ENCODE data around the gene ATOX1.
"Not testable (repeated sequence)": the region's sequence is repeated elsewhere in the genome, so short reads cannot be mapped to it uniquely, and the experiment has no call there.

The ATOX1 gene

DNA sequence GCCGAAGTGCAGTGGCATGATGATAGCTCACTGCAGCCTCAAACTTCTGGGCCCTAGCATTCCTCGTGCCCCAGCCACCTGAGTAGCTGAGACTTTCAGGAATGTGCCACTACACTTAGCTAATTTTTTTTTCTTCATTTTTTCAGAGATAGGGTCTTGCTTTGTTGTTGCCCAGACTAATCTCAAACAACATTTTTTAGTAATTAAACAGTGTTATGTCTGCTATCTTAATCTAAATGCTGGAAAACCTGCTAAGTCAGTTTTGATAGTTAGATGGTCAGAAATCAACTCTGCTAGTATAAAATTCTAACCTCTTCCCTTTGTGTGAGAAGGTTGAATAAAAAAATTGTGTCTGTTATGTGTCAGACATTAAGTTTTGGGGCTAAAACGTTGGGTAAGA is 25.7 kb upstream of the ATOX1 start:
- ChIA-PET CTCF (interaction anchor here (0.6 to 0.7 kb wide), 2 partner anchors 14 to 19 kb away, joined by 3 read pairs; no protein-coding TSS in a partner anchor), POLR2A (interaction anchor here (1.0 to 1.2 kb wide), 2 partner anchors 9 to 13 kb away, joined by 4 to 5 read pairs; partner anchors contain the start of gene G3BP1)
- Histone ChIP-seq H3K9me3 (ENCODE audit: control insufficient read depth, insufficient read depth, low read depth, low read length) (no peaks in the 10 kb centered on the region), H3K4me3 (ENCODE audit: low read depth, low read length) (no peak overlapping the region), H3K36me3 (ENCODE audit: control insufficient read depth in 2 of 2, insufficient read depth in 1 of 2, low read length in 2 of 2) (peaks cover 23 to 27% of the 10 kb centered on the region in 2 experiments; a peak in 2 of 3 replicates), H3K4me1 (ENCODE audit: control insufficient read depth, insufficient read depth, low read length) (peaks cover 31% of the 10 kb centered on the region), H3K27ac (ENCODE audit: extremely low read depth, low read depth, low read length) (no peak overlapping the region)
- TF ChIP-seq ZNF10 (tag by site-specific recombination; IDR thresholded peaks at IDR 0.05) (no peak), KLF1 (tag by site-specific recombination; IDR thresholded peaks at IDR 0.05) (no peak), ZFP69B (tag by site-specific recombination; IDR thresholded peaks at IDR 0.05) (no peak), ZNF37A (tag by site-specific recombination; IDR thresholded peaks at IDR 0.05) (no peak), HOXA7 (CRISPR knock-in tag; IDR thresholded peaks at IDR 0.05; ENCODE audit: borderline replicate concordance) (no peak), GFI1B (tag by site-specific recombination; IDR thresholded peaks at IDR 0.05) (no peak)

GRCh38 chr5:151783664-151784063 is 25.2 kb upstream of the ATOX1 start:
- Histone ChIP-seq H3K4me1 (ENCODE audit: control insufficient read depth, insufficient read depth, low read length) (peaks cover 34% of the 10 kb centered on the region), H3K36me3 (ENCODE audit: control insufficient read depth in 2 of 2, insufficient read depth in 1 of 2, low read length in 2 of 2) (peaks cover 23 to 25% of the 10 kb centered on the region in 2 experiments; a peak in 2 of 3 replicates)
- H3K4me3 ChIP-seq (ENCODE audit: low read depth, low read length); CTCF ChIA-PET; H3K27ac ChIP-seq (ENCODE audit: extremely low read depth, low read depth, low read length); H3K9me3 ChIP-seq (ENCODE audit: control insufficient read depth, insufficient read depth, low read depth, low read length): not testable (repeated sequence)
- POLR2A ChIA-PET, result interaction anchor here (1.0 kb wide), 1 partner anchor 12 kb away, joined by 4 read pairs; the partner anchor contains the start of gene G3BP1

DNA sequence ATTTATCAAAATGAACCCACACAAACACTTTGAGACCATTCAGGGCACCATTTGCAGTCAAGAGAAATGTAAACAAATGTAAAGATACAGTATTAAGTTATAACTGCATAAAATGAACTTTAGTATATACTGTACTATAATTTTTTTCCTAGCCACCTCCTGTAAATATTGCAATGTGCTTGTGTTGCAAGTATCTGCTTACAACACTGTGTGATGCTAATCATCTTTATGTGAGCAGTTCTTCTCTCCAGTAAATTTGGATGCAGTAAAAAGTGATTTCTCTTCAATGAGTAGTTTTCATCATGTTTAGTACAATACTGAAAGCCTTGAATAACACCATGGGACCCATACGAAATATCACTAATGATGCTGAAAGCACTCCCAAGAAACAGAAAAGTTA is 22.8 kb upstream of the ATOX1 start:
- H3K36me3 ChIP-seq (ENCODE audit: control insufficient read depth in 2 of 2, insufficient read depth in 1 of 2, low read length in 2 of 2), result peaks cover 11 to 21% of the 10 kb centered on the region in 2 experiments; a peak in 2 of 3 replicates
- TF ChIP-seq PRDM6 (tag by site-specific recombination; IDR thresholded peaks at IDR 0.05) (peak; percentile 88), ZIC2 (tag by site-specific recombination; IDR thresholded peaks at IDR 0.05) (no peak)
- no peak overlapping the region for H3K27ac ChIP-seq (ENCODE audit: extremely low read depth, low read depth, low read length)
- ChIA-PET CTCF (interaction anchor here (0.6 to 0.8 kb wide), 3 partner anchors 44 to 474 kb away, joined by 3 to 4 read pairs (median 3); no protein-coding TSS in a partner anchor), POLR2A (interaction anchor here (2.6 kb wide), 1 partner anchor 9 kb away, joined by 22 read pairs; the partner anchor contains the start of gene G3BP1)
- no peaks in the 10 kb centered on the region for H3K9me3 ChIP-seq (ENCODE audit: control insufficient read depth, insufficient read depth, low read depth, low read length)
- H3K4me1 ChIP-seq (ENCODE audit: control insufficient read depth, insufficient read depth, low read length), result peaks cover 37% of the 10 kb centered on the region
- H3K4me3 ChIP-seq (ENCODE audit: low read depth, low read length), result no peak overlapping the region

DNA sequence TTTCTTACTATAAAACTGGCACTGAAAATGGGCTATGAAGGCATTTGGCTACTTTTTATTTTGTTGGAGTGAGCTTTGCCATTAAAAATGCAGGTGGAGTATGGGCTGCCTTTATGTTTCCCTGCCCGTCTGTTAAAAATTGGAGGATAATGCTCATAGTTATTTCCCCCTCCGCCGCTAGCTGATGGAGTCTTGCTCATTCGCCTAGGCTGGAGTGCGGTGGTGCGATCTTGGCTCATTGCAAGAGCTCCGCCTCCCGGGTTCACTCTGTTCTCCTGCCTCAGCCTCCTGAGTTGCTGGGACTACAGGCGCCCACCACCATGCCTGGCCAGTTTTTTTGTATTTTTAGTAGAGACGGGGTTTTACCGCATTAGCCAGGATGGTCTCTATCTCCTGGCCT is 21.9 kb upstream of the ATOX1 start:
- peaks cover 37% of the 10 kb centered on the region for H3K4me1 ChIP-seq (ENCODE audit: control insufficient read depth, insufficient read depth, low read length)
- POLR2A ChIA-PET, result interaction anchor here (2.6 kb wide), 1 partner anchor 8 kb away, joined by 22 read pairs; the partner anchor contains the start of gene G3BP1
- TF ChIP-seq GLI2 (tag by site-specific recombination; IDR thresholded peaks at IDR 0.05; ENCODE audit: borderline replicate concordance, low read depth) (no peak), ZNF660 (tag by site-specific recombination; IDR thresholded peaks at IDR 0.05) (no peak), ZNF626 (tag by site-specific recombination; IDR thresholded peaks at IDR 0.05) (no peak), ZNF133 (tag by site-specific recombination; IDR thresholded peaks at IDR 0.05) (no peak), ZFP69B (tag by site-specific recombination; IDR thresholded peaks at IDR 0.05) (no peak), ZNF324 (tag by site-specific recombination; IDR thresholded peaks at IDR 0.05) (no peak), RBAK (tag by site-specific recombination; IDR thresholded peaks at IDR 0.05) (no peak), ZBTB10 (tag by site-specific recombination; IDR thresholded peaks at IDR 0.05) (no peak), KLF9 (tag by site-specific recombination; IDR thresholded peaks at IDR 0.05; ENCODE audit: low read depth) (no peak), ZNF37A (tag by site-specific recombination; IDR thresholded peaks at IDR 0.05) (no peak), ZSCAN23 (tag by site-specific recombination; IDR thresholded peaks at IDR 0.05) (no peak), ZNF239 (tag by site-specific recombination; IDR thresholded peaks at IDR 0.05) (no peak)
- TF ChIP-seq, protein P1, sequence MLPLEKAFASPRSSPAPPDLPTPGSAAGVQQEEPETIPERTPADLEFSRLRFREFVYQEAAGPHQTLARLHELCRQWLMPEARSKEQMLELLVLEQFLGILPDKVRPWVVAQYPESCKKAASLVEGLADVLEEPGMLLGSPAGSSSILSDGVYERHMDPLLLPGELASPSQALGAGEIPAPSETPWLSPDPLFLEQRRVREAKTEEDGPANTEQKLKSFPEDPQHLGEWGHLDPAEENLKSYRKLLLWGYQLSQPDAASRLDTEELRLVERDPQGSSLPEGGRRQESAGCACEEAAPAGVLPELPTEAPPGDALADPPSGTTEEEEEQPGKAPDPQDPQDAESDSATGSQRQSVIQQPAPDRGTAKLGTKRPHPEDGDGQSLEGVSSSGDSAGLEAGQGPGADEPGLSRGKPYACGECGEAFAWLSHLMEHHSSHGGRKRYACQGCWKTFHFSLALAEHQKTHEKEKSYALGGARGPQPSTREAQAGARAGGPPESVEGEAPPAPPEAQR (tag by site-specific recombination; IDR thresholded peaks at IDR 0.05), result no peak
- TF ChIP-seq, protein P2, sequence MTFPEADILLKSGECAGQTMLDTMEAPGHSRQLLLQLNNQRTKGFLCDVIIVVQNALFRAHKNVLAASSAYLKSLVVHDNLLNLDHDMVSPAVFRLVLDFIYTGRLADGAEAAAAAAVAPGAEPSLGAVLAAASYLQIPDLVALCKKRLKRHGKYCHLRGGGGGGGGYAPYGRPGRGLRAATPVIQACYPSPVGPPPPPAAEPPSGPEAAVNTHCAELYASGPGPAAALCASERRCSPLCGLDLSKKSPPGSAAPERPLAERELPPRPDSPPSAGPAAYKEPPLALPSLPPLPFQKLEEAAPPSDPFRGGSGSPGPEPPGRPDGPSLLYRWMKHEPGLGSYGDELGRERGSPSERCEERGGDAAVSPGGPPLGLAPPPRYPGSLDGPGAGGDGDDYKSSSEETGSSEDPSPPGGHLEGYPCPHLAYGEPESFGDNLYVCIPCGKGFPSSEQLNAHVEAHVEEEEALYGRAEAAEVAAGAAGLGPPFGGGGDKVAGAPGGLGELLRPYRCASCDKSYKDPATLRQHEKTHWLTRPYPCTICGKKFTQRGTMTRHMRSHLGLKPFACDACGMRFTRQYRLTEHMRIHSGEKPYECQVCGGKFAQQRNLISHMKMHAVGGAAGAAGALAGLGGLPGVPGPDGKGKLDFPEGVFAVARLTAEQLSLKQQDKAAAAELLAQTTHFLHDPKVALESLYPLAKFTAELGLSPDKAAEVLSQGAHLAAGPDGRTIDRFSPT (tag by site-specific recombination; IDR thresholded peaks at IDR 0.05), result no peak

More for the DNA sequence above, 21.9 kb upstream of the ATOX1 start:
- H3K36me3 ChIP-seq (ENCODE audit: control insufficient read depth in 2 of 2, insufficient read depth in 1 of 2, low read length in 2 of 2), result peaks cover 11 to 23% of the 10 kb centered on the region in 2 experiments; a peak in 2 of 3 replicates
- CTCF ChIA-PET, result no interaction called here
- no peaks in the 10 kb centered on the region for H3K9me3 ChIP-seq (ENCODE audit: control insufficient read depth, insufficient read depth, low read depth, low read length)
- no peak overlapping the region for H3K4me3 ChIP-seq (ENCODE audit: low read depth, low read length)
- H3K27ac ChIP-seq (ENCODE audit: extremely low read depth, low read depth, low read length), result no peak overlapping the region
